A673 (cell line): ENCODE measurements around the gene GAS7. TPM values are rescaled to one million over a fixed set of nuclear protein-coding genes. Genes with fewer than 3 reads are reported as not detected.

Source experiments
- BruUV-seq: library from RNA; stranded (reverse); fragments of 400-500 nt; replicated peaks from 2 replicates; lab custom pipeline; 2021; lab: Mats Ljungman, UMichigan
- CTCF ChIA-PET: fragments of 300-600 bp; sonication (Branson Sonifier 250); formaldehyde crosslinking; loops from one replicate; lab custom pipeline; 2022; ENCODE audit warnings: antibody characterized with exemption; lab: Charles Lee
- POLR2A ChIA-PET: fragments of 300-600 bp; sonication (Branson Sonifier 250); formaldehyde crosslinking; loops from one replicate; lab custom pipeline; 2022; ENCODE audit warnings: antibody characterized with exemption; ENCODE audit not compliant: low non-redundant PET; lab: Charles Lee
- DNase-seq: peaks from one replicate; pipeline ENCODE4 v3.0.0-alpha.2; 2015; ENCODE audit warnings: low spot score
- H3K27ac ChIP-seq: fragments of 200-600 bp; sonication (generic); 2 replicates; pipeline ENCODE4 v1.5.1; 2016; ENCODE audit warnings: mixed run types, low read depth, mild to moderate bottlenecking, mixed read lengths, antibody characterized with exemption, low read length; ENCODE audit not compliant: poor library complexity, severe bottlenecking
- H3K27me3 ChIP-seq: fragments of 200-600 bp; sonication (generic); replicated peaks from 2 replicates; pipeline ENCODE4 v1.6.1; 2017; ENCODE audit warnings: mixed run types, low read depth, mild to moderate bottlenecking, mixed read lengths, antibody characterized with exemption, low read length; ENCODE audit not compliant: insufficient read depth, poor library complexity
- H3K36me3 ChIP-seq: fragments of 200-600 bp; sonication (generic); 2 replicates; pipeline ENCODE4 v1.6.1; 2016; ENCODE audit warnings: mixed run types, mild to moderate bottlenecking, mixed read lengths, antibody characterized with exemption, low read length; ENCODE audit not compliant: insufficient read depth, poor library complexity, severe bottlenecking
- H3K4me1 ChIP-seq: fragments of 200-600 bp; sonication (generic); 2 replicates; pipeline ENCODE4 v1.6.1; 2017; ENCODE audit warnings: mixed run types, mild to moderate bottlenecking, mixed read lengths, antibody characterized with exemption, low read length; ENCODE audit not compliant: insufficient read depth, poor library complexity, severe bottlenecking
- H3K4me3 ChIP-seq: fragments of 200-600 bp; sonication (generic); 2 replicates; pipeline ENCODE4 v1.5.1; 2016; ENCODE audit warnings: low read depth, mixed run types, mild to moderate bottlenecking, mixed read lengths, low read length; ENCODE audit not compliant: poor library complexity, severe bottlenecking
- H3K9me3 ChIP-seq: fragments of 200-600 bp; sonication (generic); 2 replicates; pipeline ENCODE4 v1.6.1; 2016; ENCODE audit warnings: mixed run types, low read depth, mild to moderate bottlenecking, mixed read lengths, antibody characterized with exemption, low read length; ENCODE audit not compliant: poor library complexity, severe bottlenecking
- CTCF ChIP-seq: fragments of 300-800, 200-600 bp; sonication (generic); conservative IDR thresholded peaks from 2 replicates; pipeline ENCODE4 v1.5.1; 2017; ENCODE audit warnings: low read depth, mild to moderate bottlenecking, antibody characterized with exemption, low read length, moderate library complexity, mixed read lengths
- EZH2 ChIP-seq: fragments of 200-600 bp; sonication (generic); IDR thresholded peaks from 2 replicates; pipeline ENCODE4 v1.6.1; 2017; ENCODE audit warnings: borderline replicate concordance, low read depth, mild to moderate bottlenecking, mixed read lengths, antibody characterized with exemption, low read length; ENCODE audit not compliant: poor library complexity, severe bottlenecking
- intact Hi-C: fragments of 100-400 bp; cut with micrococcal nuclease; formaldehyde crosslinking; loops from one replicate; pipeline ENCODE4 v1.10.0; 2022; ENCODE audit not compliant: unreplicated experiment
- total RNA-seq: library from RNA; stranded (reverse); gene quantifications from 2 replicates; pipeline ENCODE4 v1.2.3, GENCODE V29; 2021

The GAS7 gene
- total RNA-seq, 1 experiment from 2014 or later, result 2.3 TPM

GRCh38 chr17:10031127-10031526, 167.3 kb downstream of the GAS7 start:
- BruUV-seq, result no TSS peak
- ChIA-PET CTCF (no interaction called here), POLR2A (no interaction called here)
- TF ChIP-seq CTCF, result no peak
- TF ChIP-seq EZH2, result no peak
- no peak for DNase-seq
- intact Hi-C loops, result no loop called here
- Histone ChIP-seq H3K36me3 (no peaks in the 10 kb centered on the region), H3K9me3 (no peaks in the 10 kb centered on the region), H3K4me3 (no peak overlapping the region), H3K27ac (no peak overlapping the region), H3K4me1 (no peaks in the 10 kb centered on the region), H3K27me3 (no peaks in the 10 kb centered on the region)

GRCh38 chr17:10029129-10029528, 169.3 kb downstream of the GAS7 start:
- no peaks in the 10 kb centered on the region for H3K9me3 ChIP-seq
- TF ChIP-seq EZH2 (no peak), CTCF (no peak)
- H3K27ac ChIP-seq, result no peak overlapping the region
- no peak for DNase-seq
- no peaks in the 10 kb centered on the region for H3K27me3 ChIP-seq
- BruUV-seq, result no TSS peak
- H3K36me3 ChIP-seq, result no peaks in the 10 kb centered on the region
- ChIA-PET POLR2A (no interaction called here), CTCF (no interaction called here)
- no peaks in the 10 kb centered on the region for H3K4me1 ChIP-seq
- no peak overlapping the region for H3K4me3 ChIP-seq
- intact Hi-C loops, result no loop called here

- POLR2A ChIA-PET, result no interaction called here
- no peaks in the 10 kb centered on the region for H3K4me1 ChIP-seq
- TF ChIP-seq CTCF (no peak), EZH2 (no peak)
- no peaks in the 10 kb centered on the region for H3K27me3 ChIP-seq
- H3K4me3 ChIP-seq, result no peak overlapping the region
- BruUV-seq, result no TSS peak
- no peaks in the 10 kb centered on the region for H3K36me3 ChIP-seq
- intact Hi-C loops, result no loop called here
- CTCF ChIA-PET, result no interaction called here
- no peak for DNase-seq
- H3K9me3 ChIP-seq, result no peaks in the 10 kb centered on the region
- no peak overlapping the region for H3K27ac ChIP-seq
Measured at GRCh38 chr17:10025976-10026901, 172.2 kb downstream of the GAS7 start.
